GM18861 (cell line): ENCODE data around the gene UBAC1.

ENCODE experiments used
- ATAC-seq: cut with Tn5 transposase; IDR thresholded peaks from one replicate; pipeline ENCODE4 v1.9.1; 2021; ENCODE audit not compliant: unreplicated experiment

The UBAC1 gene

DNA sequence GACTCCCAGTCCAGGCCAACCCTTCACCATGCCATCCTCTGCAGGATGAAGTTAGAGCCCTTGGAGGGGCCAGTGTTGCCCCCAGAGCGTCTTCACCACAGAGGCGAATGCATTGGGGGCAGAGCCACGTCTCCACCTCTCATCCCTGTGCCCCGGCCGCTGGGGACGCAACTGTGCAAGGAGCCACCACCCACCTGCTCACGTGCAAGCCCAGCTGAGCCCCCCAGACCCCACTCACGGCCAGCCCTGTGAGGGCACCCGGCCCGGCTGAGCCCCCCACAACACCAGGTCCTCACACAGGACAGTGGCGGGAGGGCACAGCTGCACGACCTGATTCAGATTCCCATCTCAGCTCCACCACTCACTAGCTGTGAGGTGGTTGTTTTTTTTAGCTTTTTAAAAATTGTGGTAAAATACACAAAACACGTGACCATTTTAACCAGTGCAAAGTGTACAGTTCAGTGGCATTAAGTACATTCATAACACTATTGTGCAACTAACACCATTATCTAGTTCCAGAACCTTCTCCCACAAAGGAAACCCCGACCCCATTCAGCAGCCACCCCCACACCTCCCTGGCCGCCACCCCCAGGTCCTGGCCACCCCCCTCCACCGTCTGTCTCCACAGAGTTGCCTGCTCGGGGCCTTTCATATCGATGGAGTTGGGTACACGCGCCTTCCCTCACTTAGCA is 33.5 kb upstream of the UBAC1 start:
- no peak for ATAC-seq

DNA sequence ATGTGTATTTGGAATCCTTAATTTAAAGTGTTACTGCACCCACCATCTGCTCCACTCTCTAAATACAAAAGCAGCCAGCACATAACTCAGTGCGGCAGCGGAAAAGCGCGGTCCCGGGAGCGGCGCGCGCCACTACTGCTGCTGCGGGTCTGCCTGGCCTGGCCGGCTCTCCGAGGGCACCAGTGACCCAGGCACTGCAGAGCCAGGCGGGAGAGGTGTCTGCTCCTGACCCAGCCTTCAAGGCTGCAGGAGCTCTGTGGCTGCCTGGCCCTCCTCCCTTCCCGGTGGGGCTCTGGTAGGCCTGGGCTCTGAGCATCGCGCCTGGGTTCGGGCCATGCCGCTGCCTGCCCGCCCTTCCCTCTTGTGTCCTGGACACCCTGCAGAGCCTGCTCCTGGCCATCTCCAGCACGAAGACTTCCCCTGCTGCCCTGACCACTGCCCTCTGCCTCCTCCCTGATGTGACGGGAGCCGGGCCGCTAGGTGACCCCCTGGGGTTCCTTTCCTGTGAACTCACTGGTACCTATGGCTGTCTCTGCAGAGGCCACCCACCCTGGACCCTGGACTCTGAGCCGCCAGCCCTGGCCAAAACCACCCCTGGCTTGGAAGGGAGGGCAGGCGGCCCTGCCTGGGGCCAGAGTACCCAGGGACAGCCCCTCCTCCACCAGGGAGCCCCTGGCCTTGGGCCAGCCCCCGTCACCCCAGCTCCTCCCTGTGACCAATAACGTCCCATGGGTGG is 32.8 kb upstream of the UBAC1 start:
- no peak for ATAC-seq

- ATAC-seq: no peak
Measured at GRCh38 chr9:135993409-135993742, 32.2 kb upstream of the UBAC1 start.

DNA sequence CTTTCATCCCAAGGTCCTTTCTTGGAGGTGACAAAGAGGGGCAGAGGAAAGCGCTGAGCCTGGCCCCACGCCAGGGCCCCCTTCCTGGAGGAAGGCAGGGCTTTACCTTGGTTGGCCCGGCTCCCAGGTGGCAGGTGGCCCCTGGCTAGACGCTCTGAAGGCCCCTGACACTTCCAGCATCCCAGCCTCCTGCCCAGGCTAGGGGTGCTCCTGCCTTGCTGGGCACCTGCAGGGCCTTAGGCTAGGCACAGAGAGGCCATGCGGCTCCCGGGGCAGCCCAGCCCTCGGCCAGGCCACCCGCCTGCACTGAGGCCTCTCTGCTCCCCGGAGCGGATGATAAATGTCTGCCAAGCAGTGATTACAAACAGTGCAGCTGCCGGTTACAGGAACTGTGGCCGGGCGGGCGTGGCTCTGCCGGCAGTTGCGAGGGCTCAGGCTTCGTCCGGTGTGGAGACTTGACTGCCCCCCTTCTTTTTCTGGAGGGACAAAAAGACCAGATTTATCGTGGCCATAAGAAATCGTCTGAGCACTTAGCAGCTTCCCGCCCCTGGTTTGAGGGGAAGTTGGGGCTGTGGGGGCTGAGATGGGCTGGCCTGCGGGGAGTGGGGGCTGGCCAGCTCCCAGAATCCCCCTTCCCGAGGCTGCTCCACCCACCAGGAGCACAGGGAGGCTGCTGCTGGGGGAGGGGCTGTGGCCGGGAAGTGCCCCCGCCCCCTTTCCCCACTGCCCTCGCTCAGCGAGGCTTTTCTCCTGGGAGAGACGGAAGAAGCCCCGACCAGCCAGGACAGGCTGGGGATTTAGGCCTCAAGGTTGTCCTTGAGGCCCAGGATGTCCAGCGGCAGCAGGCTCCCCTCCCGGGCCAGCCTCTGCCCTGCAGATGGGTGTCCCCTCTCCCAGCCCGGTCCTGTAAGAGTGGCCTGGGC is 31.6 kb upstream of the UBAC1 start:
- no peak for ATAC-seq

- no peak for ATAC-seq
Measured at GRCh38 chr9:135991771-135992170, 30.6 kb upstream of the UBAC1 start.

DNA sequence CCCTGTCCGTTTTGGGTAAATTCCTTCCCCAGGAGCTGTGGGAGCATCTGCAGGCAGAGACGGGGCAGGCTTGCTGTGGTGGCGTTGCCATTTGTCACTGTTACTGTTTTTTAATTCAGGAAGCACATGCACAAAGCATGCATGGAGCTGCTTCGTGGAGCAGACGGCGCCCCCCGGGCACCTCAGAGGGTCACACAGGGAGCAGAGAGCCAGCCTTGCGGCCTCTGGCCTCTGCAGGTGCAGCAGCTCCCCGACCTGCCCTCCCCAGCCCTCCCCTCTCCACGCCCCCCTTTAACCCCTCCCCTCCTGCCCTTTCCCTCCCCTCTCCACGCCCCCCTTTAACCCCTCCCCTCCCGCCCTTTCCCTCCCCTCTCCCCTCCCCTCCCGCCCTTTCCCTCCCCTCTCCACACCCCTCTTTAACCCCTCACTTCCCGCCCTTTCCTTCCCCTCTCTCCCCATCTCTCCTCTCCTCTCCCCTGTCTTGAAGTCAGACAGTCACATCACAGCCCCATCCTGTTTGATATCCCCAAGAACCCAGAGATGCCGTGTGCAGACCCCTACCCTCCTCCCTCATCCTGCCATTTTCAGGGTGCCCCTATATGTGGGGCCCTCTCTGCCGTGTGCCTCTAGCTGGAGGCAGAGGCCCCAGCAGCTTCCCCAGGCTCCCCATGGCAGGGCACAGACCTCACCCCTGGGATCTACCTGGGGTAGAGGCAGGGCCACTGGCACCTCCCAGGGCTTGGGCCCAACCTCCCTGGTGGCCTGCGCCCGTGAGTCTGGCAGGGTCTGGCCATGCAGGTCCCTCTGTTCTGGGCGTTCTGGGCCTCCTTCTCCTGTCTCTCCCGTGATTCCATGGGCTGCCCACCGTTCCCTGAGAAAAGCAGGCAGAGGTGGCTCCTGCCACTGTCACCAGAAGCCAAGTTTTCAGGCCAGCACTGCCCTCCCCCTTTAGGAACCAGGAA is 29.6 kb upstream of the UBAC1 start:
- no peak for ATAC-seq

GRCh38 chr9:135989722-135990467 is 28.7 kb upstream of the UBAC1 start:
- no peak for ATAC-seq

- no peak for ATAC-seq
Measured at GRCh38 chr9:135989157-135989556, 28.0 kb upstream of the UBAC1 start.

- ATAC-seq: no peak
Measured at GRCh38 chr9:135988493-135988892, 27.3 kb upstream of the UBAC1 start.

DNA sequence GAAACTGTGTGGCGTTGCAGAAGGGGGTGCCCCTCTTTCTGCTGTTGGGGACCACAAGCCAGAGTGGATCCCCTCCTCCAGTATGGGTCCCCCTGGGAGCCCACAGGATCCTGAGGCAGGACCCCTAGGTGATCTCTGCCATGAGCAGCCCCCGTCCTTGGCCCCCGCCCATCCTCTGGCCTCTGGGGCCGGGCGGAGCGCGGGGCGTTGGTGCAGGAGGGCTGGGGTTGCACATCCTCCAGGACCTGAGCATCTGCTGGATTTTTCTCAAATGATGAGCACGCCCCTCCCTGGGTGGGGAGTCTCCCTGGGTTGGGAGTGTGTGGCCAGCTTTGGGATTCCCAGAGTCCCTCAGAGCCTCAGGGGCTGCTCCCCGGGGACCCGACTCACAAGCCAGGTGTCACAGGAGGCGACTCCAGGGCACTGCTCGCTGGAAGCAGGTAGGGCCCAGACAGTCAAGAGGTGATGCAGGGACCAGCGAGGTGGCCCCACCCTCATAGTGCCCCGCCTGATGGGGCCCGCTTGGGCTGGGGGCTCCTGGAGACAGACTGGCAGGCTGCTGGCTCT is 26.7 kb upstream of the UBAC1 start:
- ATAC-seq: no peak

- no peak for ATAC-seq
Measured at GRCh38 chr9:135986605-135987004, 25.4 kb upstream of the UBAC1 start.

- ATAC-seq: no peak
Measured at GRCh38 chr9:135985889-135986288, 24.7 kb upstream of the UBAC1 start.

DNA sequence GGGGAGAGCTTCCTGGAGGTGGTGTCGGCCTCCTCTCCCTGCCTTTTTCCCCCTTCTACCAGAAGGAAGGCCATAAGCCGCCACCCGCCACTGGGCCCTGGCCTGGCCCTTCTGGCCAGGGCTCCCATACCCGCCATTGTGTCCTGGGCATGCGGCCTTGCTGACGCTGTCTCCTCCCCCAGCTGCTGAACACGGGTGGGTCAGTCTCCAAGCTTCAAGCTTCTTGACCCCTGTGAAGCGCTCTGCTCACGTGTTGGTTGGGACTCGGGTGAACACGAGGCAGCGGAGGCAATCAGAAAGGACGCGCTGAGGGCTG is 24.2 kb upstream of the UBAC1 start:
- ATAC-seq: no peak

GRCh38 chr9:135984072-135984710 is 23.0 kb upstream of the UBAC1 start:
- no peak for ATAC-seq

- no peak for ATAC-seq
Measured at GRCh38 chr9:135983208-135984071, 22.3 kb upstream of the UBAC1 start.

DNA sequence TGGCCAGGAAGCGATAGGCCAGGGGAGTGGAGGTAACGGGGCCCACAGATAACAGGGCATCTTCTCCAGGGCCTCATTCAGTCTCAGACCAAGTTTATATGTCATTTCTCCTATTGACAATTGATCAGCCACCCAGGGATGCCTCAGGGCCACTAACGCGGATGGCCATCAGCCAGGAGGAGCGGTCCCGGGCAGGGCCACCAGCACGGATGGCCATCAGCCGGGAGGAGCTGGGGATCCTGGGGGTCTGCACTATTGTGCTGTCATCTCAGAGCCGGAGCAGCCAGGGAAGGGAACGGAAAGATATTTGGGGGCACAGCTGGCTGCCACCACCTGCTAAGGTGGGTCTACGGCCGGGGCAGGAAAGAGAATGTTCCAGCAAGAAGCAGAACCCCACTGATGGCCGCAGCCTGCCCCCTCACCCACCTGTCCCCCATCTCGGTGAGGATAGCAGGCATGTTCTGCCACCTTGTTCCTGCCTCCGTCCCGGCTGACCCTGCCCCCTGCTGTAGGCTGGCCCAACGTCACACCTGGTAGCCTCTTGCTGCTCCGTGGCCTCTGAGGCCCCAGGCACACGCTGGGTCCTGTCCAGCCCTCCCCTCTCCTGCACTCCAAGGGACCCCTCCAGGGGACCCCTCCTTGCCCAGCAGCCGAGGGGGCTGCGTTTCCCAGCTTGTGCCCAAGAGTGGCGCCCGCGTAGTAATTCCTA is 21.5 kb upstream of the UBAC1 start:
- no peak for ATAC-seq

GRCh38 chr9:135980926-135981630 is 19.9 kb upstream of the UBAC1 start:
- no peak for ATAC-seq
